ENCODE data around the gene AAMP.
"Not testable (repeated sequence)": the region's sequence is repeated elsewhere in the genome, so short reads cannot be mapped to it uniquely, and the experiment has no call there.

The AAMP gene

GRCh38 chr2:218273908-218274249, 3.9 kb upstream of the AAMP start:
- DNase-seq, result no peak

- not testable (repeated sequence) for DNase-seq
These were observed 3.4 kb upstream of the AAMP start for GRCh38 chr2:218273214-218273907.

GRCh38 chr2:218272531-218273212, 2.7 kb upstream of the AAMP start:
- DNase-seq, result peak; percentile 79

- DNase-seq, result no peak
These were observed 2.1 kb upstream of the AAMP start for GRCh38 chr2:218271865-218272530.

- DNase-seq, result no peak
These were observed 1.5 kb upstream of the AAMP start for GRCh38 chr2:218271487-218271797.

GRCh38 chr2:218270721-218271486, 967 bp upstream of the AAMP start:
- DNase-seq, result no peak

- DNase-seq, result no peak
These were observed 2.7 kb downstream of the AAMP start for GRCh38 chr2:218267259-218267658.

- DNase-seq, result no peak
These were observed 3.5 kb downstream of the AAMP start for GRCh38 chr2:218266316-218266979.

- DNase-seq, result no peak
These were observed 4.3 kb downstream of the AAMP start for GRCh38 chr2:218265626-218266025.

GRCh38 chr2:218264773-218265561, 5.0 kb downstream of the AAMP start:
- DNase-seq, result no peak

GRCh38 chr2:218263817-218264641, 5.9 kb downstream of the AAMP start:
- DNase-seq, result no peak

- no peak for DNase-seq
These were observed 7.0 kb downstream of the AAMP start for GRCh38 chr2:218262631-218263586.

- no peak for DNase-seq
These were observed 7.7 kb downstream of the AAMP start for GRCh38 chr2:218262237-218262600.

GRCh38 chr2:218261423-218262236, 8.3 kb downstream of the AAMP start:
- DNase-seq, result no peak

GRCh38 chr2:218260742-218261422, 9.1 kb downstream of the AAMP start, which contains the start of gene GPBAR1:
TSS of gene GPBAR1 (plus strand) at chr2:218261015. CDS start at chr2:218262725, 1,710 bp downstream.
- DNase-seq, result no peak

GRCh38 chr2:218260166-218260565, 9.8 kb downstream of the AAMP start:
- no peak for DNase-seq

- DNase-seq, result no peak
These were observed 10.6 kb downstream of the AAMP start for GRCh38 chr2:218259099-218259961.

All from activated naive CD4-positive, alpha-beta T cell treated with anti-CD3 and anti-CD28 coated beads, Interleukin-2, amount 50 U/mL, for 16 hours (primary cell).